ENCODE measurements around the gene C1S. TPM values are rescaled to one million over a fixed set of nuclear protein-coding genes. Genes with fewer than 3 reads are reported as not detected.

C1S gene
- total RNA-seq, 1 donor from 2014 or later, result 2.4 TPM

DNA sequence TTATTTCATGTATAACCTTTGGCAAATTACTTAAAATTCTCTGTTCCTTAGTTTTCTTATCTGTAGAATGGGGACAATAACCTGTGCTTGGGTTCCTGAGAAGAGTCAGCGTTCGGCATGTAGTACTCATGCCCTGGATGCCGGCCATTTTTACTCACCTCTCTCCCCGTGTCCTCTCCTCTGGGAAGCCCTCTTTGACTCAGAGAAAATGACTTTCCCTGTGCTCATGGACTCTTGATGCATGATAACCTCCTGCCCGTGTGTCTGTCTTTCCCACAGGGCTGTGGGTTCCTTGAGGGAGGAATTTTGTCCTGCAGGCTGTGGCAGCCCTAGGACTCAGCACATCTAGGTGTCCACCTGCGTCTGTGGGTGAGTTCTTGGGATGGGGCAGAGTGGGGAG, 54.3 kb downstream of the C1S start:
- Mint-ChIP-seq H3K9me3 (no peaks in the 10 kb centered on the region), H3K36me3 (ENCODE audit: low read depth) (peaks cover 26% of the 10 kb centered on the region), H3K4me1 (ENCODE audit: low read depth) (peaks cover 37% of the 10 kb centered on the region), H3K4me3 (no peak overlapping the region), H3K27me3 (ENCODE audit: insufficient read depth) (no peaks in the 10 kb centered on the region), H3K27ac (no peak overlapping the region)
- intact Hi-C loops (cut with micrococcal nuclease), result loop anchor here (10.0 kb wide), 1 partner anchor 510 kb away; the partner anchor contains the start of gene CHD4
- DNase-seq (ENCODE audit: low spot score), result no peak

DNA sequence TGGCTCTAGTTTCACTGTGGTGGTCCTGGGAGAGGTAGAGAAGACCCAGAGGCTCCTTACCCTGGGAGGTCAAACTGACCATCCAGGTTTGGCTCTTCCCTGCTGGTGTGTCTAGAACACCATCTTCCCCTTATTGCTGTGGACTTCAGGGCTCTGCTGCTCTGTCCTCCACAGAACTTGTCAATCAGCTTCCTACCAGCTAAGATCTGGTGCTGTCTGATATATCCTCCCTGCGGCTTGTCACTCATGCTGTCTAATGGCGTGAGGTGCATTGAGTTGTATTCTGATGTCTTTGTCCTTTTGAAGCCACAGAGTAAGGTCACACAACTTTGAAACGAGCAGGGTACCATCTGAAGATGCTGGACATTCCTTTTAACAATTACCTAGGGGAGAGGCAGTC, 55.7 kb downstream of the C1S start:
- intact Hi-C loops (cut with micrococcal nuclease), result loop anchor here (10.0 kb wide), 1 partner anchor 511 kb away; the partner anchor contains the start of gene CHD4
- Mint-ChIP-seq H3K36me3 (ENCODE audit: low read depth) (peaks cover 26% of the 10 kb centered on the region), H3K27me3 (ENCODE audit: insufficient read depth) (no peaks in the 10 kb centered on the region), H3K4me3 (no peak overlapping the region), H3K27ac (no peak overlapping the region), H3K9me3 (no peaks in the 10 kb centered on the region), H3K4me1 (ENCODE audit: low read depth) (peaks cover 24% of the 10 kb centered on the region)
- no peak for DNase-seq (ENCODE audit: low spot score)

DNA sequence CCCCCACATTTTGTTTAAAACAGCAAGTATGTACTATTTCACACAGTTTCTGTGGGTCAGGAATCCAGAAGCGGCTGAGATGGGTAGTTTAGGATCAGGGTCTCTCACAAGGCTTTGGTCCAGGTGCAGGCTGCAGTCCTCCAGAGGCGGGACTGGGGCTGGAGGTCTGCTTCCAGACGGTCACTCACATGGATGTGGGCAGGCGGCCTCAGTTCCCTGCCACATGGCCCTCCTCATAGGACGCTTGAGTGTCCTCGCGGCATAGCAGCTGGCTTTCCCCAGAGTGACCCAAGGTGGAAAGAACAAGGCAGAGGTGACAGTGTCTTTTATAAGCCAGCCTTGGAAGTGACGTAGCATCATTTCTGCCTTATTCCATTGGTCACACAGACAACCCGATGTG, 56.4 kb downstream of the C1S start:
- Mint-ChIP-seq H3K4me3 (no peak overlapping the region), H3K9me3 (no peaks in the 10 kb centered on the region), H3K27me3 (ENCODE audit: insufficient read depth) (no peaks in the 10 kb centered on the region), H3K36me3 (ENCODE audit: low read depth) (peaks cover 27% of the 10 kb centered on the region), H3K27ac (no peak overlapping the region), H3K4me1 (ENCODE audit: low read depth) (peaks cover 22% of the 10 kb centered on the region)
- intact Hi-C loops (cut with micrococcal nuclease), result loop anchor here (10.0 kb wide), 1 partner anchor 512 kb away; the partner anchor contains the start of gene CHD4
- DNase-seq (ENCODE audit: low spot score), result no peak

DNA sequence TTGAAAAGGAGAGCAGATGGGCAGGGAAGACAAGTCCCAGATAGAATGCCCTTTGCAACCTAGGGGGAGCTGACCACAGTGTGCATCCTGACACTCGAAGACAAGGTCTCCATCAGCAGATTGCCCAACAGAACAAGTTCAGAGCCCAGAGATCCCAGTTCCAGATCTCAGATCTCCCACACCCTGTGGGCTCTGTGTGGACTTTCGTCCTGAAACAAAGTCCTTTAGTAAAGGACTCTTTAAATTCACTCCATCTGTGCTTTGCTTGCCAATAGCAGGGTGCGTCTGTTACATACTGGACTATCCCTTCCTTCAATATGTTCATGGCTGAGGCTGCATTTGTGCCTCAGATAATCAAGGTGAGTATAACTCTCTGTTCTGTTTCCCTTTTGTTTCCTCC, 57.2 kb downstream of the C1S start:
- no peak for DNase-seq (ENCODE audit: low spot score)
- Mint-ChIP-seq H3K4me1 (ENCODE audit: low read depth) (peaks cover 21% of the 10 kb centered on the region), H3K36me3 (ENCODE audit: low read depth) (peaks cover 29% of the 10 kb centered on the region), H3K27ac (no peak overlapping the region), H3K4me3 (no peak overlapping the region), H3K27me3 (ENCODE audit: insufficient read depth) (no peaks in the 10 kb centered on the region), H3K9me3 (no peaks in the 10 kb centered on the region)
- intact Hi-C loops (cut with micrococcal nuclease), result loop anchor here (10.0 kb wide), 1 partner anchor 513 kb away; the partner anchor contains the start of gene CHD4

DNA sequence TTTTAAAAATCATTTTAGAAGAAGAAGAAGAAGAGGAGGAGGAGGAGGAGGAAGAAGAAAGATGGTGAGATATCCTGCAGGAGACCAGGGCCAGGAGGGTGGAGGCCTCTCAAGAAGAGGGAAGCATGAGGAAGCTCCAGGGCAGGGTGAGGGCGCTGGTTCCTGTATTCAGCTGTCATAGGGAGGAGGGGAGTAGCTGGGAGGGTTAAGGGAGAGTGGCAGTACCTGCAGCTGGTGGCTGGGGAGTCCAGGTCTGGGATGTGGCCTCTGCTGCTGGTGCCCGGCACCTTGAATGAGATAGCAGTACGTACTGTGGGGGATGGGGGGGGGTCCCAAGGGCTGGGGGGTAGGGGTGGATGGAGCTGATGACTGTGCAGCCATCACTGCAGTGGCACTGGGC, 58.4 kb downstream of the C1S start:
- intact Hi-C loops (cut with micrococcal nuclease), result loop anchor here (10.0 kb wide), 1 partner anchor 514 kb away; the partner anchor contains the start of gene CHD4
- no peaks in the 10 kb centered on the region for H3K27me3 Mint-ChIP-seq (ENCODE audit: insufficient read depth)
- H3K36me3 Mint-ChIP-seq (ENCODE audit: low read depth), result peaks cover 25% of the 10 kb centered on the region
- H3K4me3 Mint-ChIP-seq, result no peak overlapping the region
- H3K27ac Mint-ChIP-seq, result no peak overlapping the region
- DNase-seq (ENCODE audit: low spot score), result no peak
- H3K9me3 Mint-ChIP-seq, result no peaks in the 10 kb centered on the region
- peaks cover 11% of the 10 kb centered on the region for H3K4me1 Mint-ChIP-seq (ENCODE audit: low read depth)

GRCh38 chr12:7120166-7120565, 59.6 kb downstream of the C1S start:
- H3K27me3 Mint-ChIP-seq (ENCODE audit: insufficient read depth), result no peaks in the 10 kb centered on the region
- H3K9me3 Mint-ChIP-seq, result no peaks in the 10 kb centered on the region
- H3K4me3 Mint-ChIP-seq, result no peak overlapping the region
- DNase-seq (ENCODE audit: low spot score), result no peak
- H3K36me3 Mint-ChIP-seq (ENCODE audit: low read depth), result peaks cover 21% of the 10 kb centered on the region
- intact Hi-C loops (cut with micrococcal nuclease), result no loop called here
- H3K4me1 Mint-ChIP-seq (ENCODE audit: low read depth), result peaks cover 5% of the 10 kb centered on the region
- H3K27ac Mint-ChIP-seq, result no peak overlapping the region

Other genes starting within 250 kb of the C1S start
- 0.29 and 0.32 TPM in 2 replicates for gene GPR162, start 238.9 kb upstream of the C1S start, total RNA-seq
- 3.5 and 4.0 TPM in 2 replicates for gene P3H3, start 232.3 kb upstream of the C1S start, total RNA-seq
- 1.6 and 1.7 TPM in 2 replicates for gene GNB3, start 219.8 kb upstream of the C1S start, total RNA-seq
- 27.2 and 32.5 TPM in 2 replicates for gene CDCA3, start 209.4 kb upstream of the C1S start, total RNA-seq
- gene USP5, start 208.6 kb upstream of the C1S start, total RNA-seq, result 116 and 127 TPM in 2 replicates
- 1,427 and 1,438 TPM in 2 replicates for gene TPI1, start 193.2 kb upstream of the C1S start, total RNA-seq
- gene SPSB2, start 187.4 kb upstream of the C1S start, total RNA-seq, result 3.4 and 4.7 TPM in 2 replicates
- 5.3 and 5.6 TPM in 2 replicates for gene LRRC23, start 155.9 kb upstream of the C1S start, total RNA-seq
- gene ENO2, start 146.1 kb upstream of the C1S start, total RNA-seq, result 147 and 156 TPM in 2 replicates
- gene ATN1, start 132.8 kb upstream of the C1S start, total RNA-seq, result 70.8 and 71.2 TPM in 2 replicates
- gene RNU7-1, start 116.9 kb upstream of the C1S start, total RNA-seq, result not detected in 2 replicates
- gene C12orf57, start 116.7 kb upstream of the C1S start, total RNA-seq, result 190 and 197 TPM in 2 replicates
- gene PTPN6, start 109.4 kb upstream of the C1S start, total RNA-seq, result 332 and 341 TPM in 2 replicates
- 456 and 469 TPM in 2 replicates for gene PHB2, start 90.1 kb upstream of the C1S start, total RNA-seq
- 132 and 134 TPM in 2 replicates for gene EMG1, start 89.8 kb upstream of the C1S start, total RNA-seq
- 27.9 and 30.0 TPM in 2 replicates for gene LPCAT3, start 42.2 kb upstream of the C1S start, total RNA-seq
- 1.7 and 2.0 TPM in 2 replicates for gene C1R, start 31.7 kb downstream of the C1S start, total RNA-seq
- 21.5 and 21.8 TPM in 2 replicates for gene C1RL, start 48.5 kb downstream of the C1S start, total RNA-seq
- gene RBP5, start 68.2 kb downstream of the C1S start, total RNA-seq, result 0.51 TPM in 1 of 2 replicates, not detected in the other
- 48.5 and 50.8 TPM in 2 replicates for gene CLSTN3, start 69.7 kb downstream of the C1S start, total RNA-seq
- gene PEX5, start 129.0 kb downstream of the C1S start, total RNA-seq, result 39.9 and 42.4 TPM in 2 replicates
- not detected in 2 replicates for gene ACSM4, start 243.4 kb downstream of the C1S start, total RNA-seq

Data from activated T-helper 1 cell treated with anti-CD3 and anti-CD28 coated beads, Interleukin-12 subunit alpha, Interleukin-12 subunit beta, Interleukin-2, Interleukin-4 antibody, amounts not matched to agents 30 ng/mL and 10 ng/mL and 1 ng/mL, durations not matched to agents 14 hours and 24 hours and 36 hours (primary cell).